AG04449 (cell line): ENCODE measurements around the gene GNS.

Experiments used
- CTCF ChIA-PET: fragments of 350-600 bp; formaldehyde crosslinking; extraction: SDS; loops from one replicate; lab custom pipeline; 2021; ENCODE audit warnings: antibody characterized with exemption; lab: Yijun Ruan, JAX
- POLR2A ChIA-PET: fragments of 400-600, 350-600 bp; formaldehyde crosslinking; extraction: SDS; loops from one replicate; lab custom pipeline; 2020; ENCODE audit warnings: antibody characterized with exemption, inconsistent platforms; lab: Yijun Ruan, JAX
- DNase-seq: peaks from one replicate; pipeline ENCODE4 v3.0.0-alpha.2; 2010; ENCODE audit warnings: low read depth, low spot score
- H3K4me3 ChIP-seq: 2 replicates; pipeline ENCODE4 v1.5.1; 2011; ENCODE audit warnings: low read depth, mild to moderate bottlenecking, control low read depth, low read length
- CTCF ChIP-seq: IDR thresholded peaks from one replicate; pipeline ENCODE4 v1.5.1; 2011; ENCODE audit warnings: mild to moderate bottlenecking, moderate library complexity, low read length, control low read depth, inconsistent platforms; ENCODE audit not compliant: insufficient read depth; ENCODE audit errors: missing control alignments

GNS gene

GRCh38 chr12:64736771-64737170 is 22.4 kb downstream of the GNS start:
- no peak overlapping the region for H3K4me3 ChIP-seq
- ChIA-PET POLR2A (no interaction called here), CTCF (interaction anchor here (1.3 to 3.7 kb wide), 2 partner anchors 18 to 187 kb away, joined by 3 to 14 read pairs; no protein-coding TSS in a partner anchor)
- DNase-seq: no peak
- TF ChIP-seq CTCF: no peak

GRCh38 chr12:64735442-64735841 is 23.8 kb downstream of the GNS start:
- POLR2A ChIA-PET: no interaction called here
- CTCF ChIA-PET: interaction anchor here (3.7 kb wide), 1 partner anchor 186 kb away, joined by 14 read pairs; no protein-coding TSS in a partner anchor
- no peak for DNase-seq

GRCh38 chr12:64733857-64734256 is 25.3 kb downstream of the GNS start:
- CTCF ChIA-PET: interaction anchor here (1.2 to 3.7 kb wide), 3 partner anchors 10 to 184 kb away, joined by 3 to 14 read pairs (median 9); no protein-coding TSS in a partner anchor
- no peak overlapping the region for H3K4me3 ChIP-seq
- TF ChIP-seq CTCF: no peak
- no peak for DNase-seq
- POLR2A ChIA-PET: no interaction called here

More at GRCh38 chr12:64735442-64735841, 23.8 kb downstream of the GNS start:
- H3K4me3 ChIP-seq: no peak overlapping the region
- no peak for TF ChIP-seq CTCF

- no peak overlapping the region for H3K4me3 ChIP-seq
- ChIA-PET POLR2A (no interaction called here), CTCF (no interaction called here)
- no peak for DNase-seq
- no peak for TF ChIP-seq CTCF
Measured at GRCh38 chr12:64731683-64732082, 27.5 kb downstream of the GNS start.

- ChIA-PET CTCF (no interaction called here), POLR2A (no interaction called here)
- no peak for DNase-seq
- no peak overlapping the region for H3K4me3 ChIP-seq
- no peak for TF ChIP-seq CTCF
Measured at GRCh38 chr12:64730588-64730969, 28.6 kb downstream of the GNS start.

- no peak overlapping the region for H3K4me3 ChIP-seq
- TF ChIP-seq CTCF: no peak
- CTCF ChIA-PET: no interaction called here
- DNase-seq: no peak
- POLR2A ChIA-PET: no interaction called here
Measured at GRCh38 chr12:64729909-64730587, 29.2 kb downstream of the GNS start.
